ENCODE results near the gene CHRNA7.

The CHRNA7 gene

DNA sequence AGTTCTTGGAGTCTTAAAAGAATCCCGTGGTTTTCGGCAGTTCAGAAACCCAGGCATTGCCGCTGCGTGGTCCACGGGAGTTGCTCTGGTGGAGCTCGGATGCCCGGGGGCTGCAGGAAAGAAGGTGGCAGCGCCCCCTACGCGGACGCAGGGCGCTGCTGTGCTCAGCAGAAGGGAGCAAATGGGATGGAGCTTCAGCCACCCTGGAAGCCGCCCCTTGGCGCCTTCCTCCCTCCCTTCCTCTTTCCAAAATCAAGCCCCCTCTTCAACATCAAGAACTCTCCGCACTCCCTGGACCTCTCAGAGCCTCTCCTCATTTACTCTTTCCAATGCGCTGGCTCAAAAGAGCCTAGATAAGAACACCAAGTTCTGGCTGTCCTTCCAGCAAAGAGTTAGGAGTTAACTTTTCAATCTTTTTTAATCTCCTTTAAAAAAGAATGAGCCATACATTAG lies 880 bp upstream of the CHRNA7 start:
- Histone ChIP-seq H3K27me3 (ENCODE audit: control insufficient read depth in 2 of 2, insufficient read depth in 2 of 2, low read length in 2 of 2) (peaks cover 6 to 13% of the 10 kb centered on the region in 2 donors), H3K27ac (ENCODE audit: low read depth in 2 of 2, low read length in 2 of 2) (no peak overlapping the region)

DNA sequence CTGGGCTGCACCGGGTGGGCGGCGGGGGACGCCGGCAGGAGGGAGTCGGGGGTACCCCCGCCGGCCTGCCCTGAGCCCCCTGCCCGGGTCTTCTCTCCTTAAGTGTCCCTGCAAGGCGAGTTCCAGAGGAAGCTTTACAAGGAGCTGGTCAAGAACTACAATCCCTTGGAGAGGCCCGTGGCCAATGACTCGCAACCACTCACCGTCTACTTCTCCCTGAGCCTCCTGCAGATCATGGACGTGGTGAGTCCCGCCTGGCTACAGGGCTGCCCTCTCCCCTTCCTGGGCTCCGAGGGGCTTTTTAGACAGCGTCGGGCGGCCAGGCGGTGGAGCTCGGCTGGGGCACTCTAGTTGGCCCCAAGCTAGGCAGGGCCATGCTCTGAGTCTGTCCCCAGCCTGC lies 480 bp downstream of the CHRNA7 start:
- Histone ChIP-seq H3K27ac (ENCODE audit: low read depth in 2 of 2, low read length in 2 of 2) (no peak overlapping the region), H3K27me3 (ENCODE audit: control insufficient read depth in 2 of 2, insufficient read depth in 2 of 2, low read length in 2 of 2) (peaks cover 6 to 13% of the 10 kb centered on the region in 2 donors), H3K36me3 (ENCODE audit: control insufficient read depth in 2 of 2, insufficient read depth in 2 of 2, low read length in 2 of 2) (no peaks in the 10 kb centered on the region), H3K4me1 (ENCODE audit: control insufficient read depth in 2 of 2, insufficient read depth in 2 of 2, low read length in 2 of 2) (peaks cover 7 to 11% of the 10 kb centered on the region in 2 donors), H3K9ac (ENCODE audit: low read depth in 1 of 2, low read length in 2 of 2) (peak overlapping the region in 1 of 2 donors; percentile 66), H3K4me3 (ENCODE audit: low read length in 2 of 2) (peak overlapping the region; percentile 48 to 69), H3K9me3 (ENCODE audit: control insufficient read depth in 2 of 2, low read length in 2 of 2) (no peaks in the 10 kb centered on the region)

More for the DNA sequence above, 880 bp upstream of the CHRNA7 start:
- Histone ChIP-seq H3K4me1 (ENCODE audit: control insufficient read depth in 2 of 2, insufficient read depth in 2 of 2, low read length in 2 of 2) (peaks cover 7 to 11% of the 10 kb centered on the region in 2 donors), H3K9ac (ENCODE audit: low read depth in 1 of 2, low read length in 2 of 2) (peak overlapping the region in 1 of 2 donors; percentile 44), H3K9me3 (ENCODE audit: control insufficient read depth in 2 of 2, low read length in 2 of 2) (no peaks in the 10 kb centered on the region), H3K36me3 (ENCODE audit: control insufficient read depth in 2 of 2, insufficient read depth in 2 of 2, low read length in 2 of 2) (no peaks in the 10 kb centered on the region), H3K4me3 (ENCODE audit: low read length in 2 of 2) (peak overlapping the region; percentile 61 to 68)

DNA sequence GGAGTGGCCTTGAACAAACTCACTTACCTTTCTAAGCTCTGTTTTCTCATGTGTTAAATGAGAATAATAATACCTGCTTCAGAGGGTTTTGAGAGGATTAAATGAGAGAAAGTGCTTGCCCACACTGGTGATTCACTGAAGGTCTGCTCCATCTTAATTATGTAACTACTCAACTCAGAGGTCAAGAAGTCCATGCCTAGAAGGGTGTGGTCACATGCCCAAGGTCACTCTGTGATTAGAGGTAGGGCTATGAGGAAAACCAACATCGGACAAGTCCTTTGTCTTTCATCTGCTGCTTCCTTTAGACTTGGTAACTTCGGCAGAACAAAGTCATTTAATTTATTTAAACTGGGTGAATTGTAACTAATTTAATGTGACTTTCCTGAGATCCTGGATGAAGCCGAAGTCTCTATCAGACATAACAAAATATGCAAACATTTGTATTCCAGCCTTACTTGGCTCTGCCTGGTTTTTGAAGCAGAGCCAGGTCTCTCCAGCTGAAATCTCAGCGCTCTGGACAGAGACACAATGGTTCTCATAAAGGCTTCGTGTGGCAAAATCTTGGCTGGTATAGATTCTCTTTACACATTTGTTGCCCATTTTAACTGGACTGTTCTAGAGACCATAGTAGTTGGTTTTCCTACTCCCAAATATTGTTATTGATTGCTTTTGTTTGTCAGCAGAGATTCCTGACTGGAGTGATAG lies 3.0 kb downstream of the CHRNA7 start:
- H3K36me3 ChIP-seq (ENCODE audit: control insufficient read depth in 2 of 2, insufficient read depth in 2 of 2, low read length in 2 of 2), result no peaks in the 10 kb centered on the region
- no peak overlapping the region for H3K4me3 ChIP-seq (ENCODE audit: low read length in 2 of 2)
- H3K9me3 ChIP-seq (ENCODE audit: control insufficient read depth in 2 of 2, low read length in 2 of 2), result no peaks in the 10 kb centered on the region
- H3K9ac ChIP-seq (ENCODE audit: low read depth in 1 of 2, low read length in 2 of 2), result no peak overlapping the region
- H3K27ac ChIP-seq (ENCODE audit: low read depth in 2 of 2, low read length in 2 of 2), result no peak overlapping the region
- peaks cover 7 to 11% of the 10 kb centered on the region in 2 donors for H3K4me1 ChIP-seq (ENCODE audit: control insufficient read depth in 2 of 2, insufficient read depth in 2 of 2, low read length in 2 of 2)
- H3K27me3 ChIP-seq (ENCODE audit: control insufficient read depth in 2 of 2, insufficient read depth in 2 of 2, low read length in 2 of 2), result peaks cover 6 to 13% of the 10 kb centered on the region in 2 donors

DNA sequence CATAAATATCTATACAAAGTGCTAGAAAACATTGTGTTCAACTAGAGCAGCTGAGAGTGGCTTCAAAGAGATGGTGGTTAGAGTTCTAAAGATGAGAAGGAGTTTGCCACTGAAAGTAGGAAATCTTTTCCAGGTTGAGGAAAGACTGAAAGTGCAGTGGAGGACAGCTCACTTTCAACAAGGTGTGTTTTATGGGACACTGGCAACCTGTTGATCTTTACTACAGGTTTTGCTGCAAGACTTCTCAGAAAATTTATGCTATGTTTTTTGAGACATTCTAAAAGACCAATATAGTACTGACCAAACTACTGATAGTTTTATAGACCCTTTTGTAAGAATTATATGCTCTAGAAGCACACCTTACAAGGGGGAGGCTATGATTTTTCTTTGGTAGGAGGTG lies 3.8 kb downstream of the CHRNA7 start:
- Histone ChIP-seq H3K27me3 (ENCODE audit: control insufficient read depth in 2 of 2, insufficient read depth in 2 of 2, low read length in 2 of 2) (peaks cover 4 to 5% of the 10 kb centered on the region in 2 donors), H3K4me1 (ENCODE audit: control insufficient read depth in 2 of 2, insufficient read depth in 2 of 2, low read length in 2 of 2) (peaks cover 7 to 11% of the 10 kb centered on the region in 2 donors), H3K9ac (ENCODE audit: low read depth in 1 of 2, low read length in 2 of 2) (no peak overlapping the region)

DNA sequence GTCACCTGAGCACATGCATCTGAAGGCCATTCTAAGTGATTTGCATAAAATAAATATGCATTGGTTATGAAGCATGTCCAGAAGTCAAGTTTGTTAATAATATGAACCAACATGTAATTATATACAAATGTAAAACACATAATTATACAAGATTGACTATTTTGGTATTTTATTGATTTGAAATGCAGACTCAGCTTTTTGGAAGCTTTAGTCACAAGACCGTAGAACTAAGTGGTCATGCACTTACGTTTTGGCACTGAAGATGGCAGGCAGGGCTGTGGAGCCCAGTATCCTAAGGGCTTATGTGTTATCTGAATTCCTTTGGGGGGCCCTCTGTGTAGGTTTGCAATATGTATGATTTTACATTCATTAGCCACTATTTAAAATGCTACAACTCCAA lies 5.0 kb downstream of the CHRNA7 start:
- H3K4me1 ChIP-seq (ENCODE audit: control insufficient read depth in 2 of 2, insufficient read depth in 2 of 2, low read length in 2 of 2), result peaks cover 3 to 7% of the 10 kb centered on the region in 2 donors
- H3K9me3 ChIP-seq (ENCODE audit: control insufficient read depth in 2 of 2, low read length in 2 of 2), result no peaks in the 10 kb centered on the region
- H3K9ac ChIP-seq (ENCODE audit: low read depth in 1 of 2, low read length in 2 of 2), result no peak overlapping the region
- H3K27me3 ChIP-seq (ENCODE audit: control insufficient read depth in 2 of 2, insufficient read depth in 2 of 2, low read length in 2 of 2), result peaks cover 0 to 3% of the 10 kb centered on the region in 2 donors
- no peak overlapping the region for H3K27ac ChIP-seq (ENCODE audit: low read depth in 2 of 2, low read length in 2 of 2)
- no peaks in the 10 kb centered on the region for H3K36me3 ChIP-seq (ENCODE audit: control insufficient read depth in 2 of 2, insufficient read depth in 2 of 2, low read length in 2 of 2)
- no peak overlapping the region for H3K4me3 ChIP-seq (ENCODE audit: low read length in 2 of 2)

More for the DNA sequence above, 3.8 kb downstream of the CHRNA7 start:
- Histone ChIP-seq H3K4me3 (ENCODE audit: low read length in 2 of 2) (no peak overlapping the region), H3K9me3 (ENCODE audit: control insufficient read depth in 2 of 2, low read length in 2 of 2) (no peaks in the 10 kb centered on the region), H3K27ac (ENCODE audit: low read depth in 2 of 2, low read length in 2 of 2) (no peak overlapping the region), H3K36me3 (ENCODE audit: control insufficient read depth in 2 of 2, insufficient read depth in 2 of 2, low read length in 2 of 2) (no peaks in the 10 kb centered on the region)

DNA sequence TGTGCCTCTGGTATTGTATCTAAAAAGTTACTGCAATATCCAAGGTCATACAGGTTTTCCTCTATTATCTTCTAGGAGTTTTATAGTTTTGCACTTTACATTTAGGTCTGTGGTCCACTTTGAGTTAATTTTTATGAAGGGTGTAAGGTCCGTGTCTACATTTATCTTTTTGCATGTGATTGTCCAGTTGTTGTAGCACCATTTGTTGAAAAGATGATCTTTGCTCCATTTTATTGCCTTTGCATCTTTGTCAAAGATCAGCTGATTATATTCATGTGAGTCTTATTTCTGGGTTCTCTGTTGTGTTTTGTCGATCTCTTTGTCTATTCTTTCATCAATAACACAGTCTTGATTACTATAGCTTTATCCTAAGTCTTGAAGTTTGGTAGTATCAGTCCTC lies 6.7 kb downstream of the CHRNA7 start:
- H3K9me3 ChIP-seq (ENCODE audit: control insufficient read depth in 2 of 2, low read length in 2 of 2), result no peaks in the 10 kb centered on the region
- peaks cover 0 to 3% of the 10 kb centered on the region in 2 donors for H3K4me1 ChIP-seq (ENCODE audit: control insufficient read depth in 2 of 2, insufficient read depth in 2 of 2, low read length in 2 of 2)
- no peak overlapping the region for H3K27ac ChIP-seq (ENCODE audit: low read depth in 2 of 2, low read length in 2 of 2)
- H3K36me3 ChIP-seq (ENCODE audit: control insufficient read depth in 2 of 2, insufficient read depth in 2 of 2, low read length in 2 of 2), result no peaks in the 10 kb centered on the region
- no peak overlapping the region for H3K9ac ChIP-seq (ENCODE audit: low read depth in 1 of 2, low read length in 2 of 2)
- H3K27me3 ChIP-seq (ENCODE audit: control insufficient read depth in 2 of 2, insufficient read depth in 2 of 2, low read length in 2 of 2), result no peaks in the 10 kb centered on the region
- H3K4me3 ChIP-seq (ENCODE audit: low read length in 2 of 2), result no peak overlapping the region

DNA sequence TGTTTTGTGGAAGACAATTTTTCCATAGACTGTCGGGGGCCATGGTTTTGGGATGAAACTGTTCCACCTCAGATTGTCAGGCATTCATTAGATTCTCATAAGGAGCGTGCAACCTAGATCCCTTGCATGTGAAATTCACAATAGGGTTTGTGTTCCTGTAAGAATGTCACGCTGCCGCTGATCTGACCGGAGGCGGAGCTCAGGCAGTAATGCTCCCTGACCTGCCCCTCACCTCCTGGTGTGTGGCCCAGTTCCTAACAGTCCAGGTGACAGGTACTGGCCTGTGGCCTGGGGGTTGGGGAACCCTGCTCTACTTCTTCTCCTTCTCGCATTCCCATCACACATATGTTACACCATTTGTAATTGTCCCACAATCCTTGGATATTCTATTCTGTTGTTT lies 11.0 kb downstream of the CHRNA7 start:
- H3K27me3 ChIP-seq (ENCODE audit: control insufficient read depth in 2 of 2, insufficient read depth in 2 of 2, low read length in 2 of 2), result no peaks in the 10 kb centered on the region
- H3K27ac ChIP-seq (ENCODE audit: low read depth in 2 of 2, low read length in 2 of 2), result no peak overlapping the region
- no peak overlapping the region for H3K9ac ChIP-seq (ENCODE audit: low read depth in 1 of 2, low read length in 2 of 2)
- H3K4me3 ChIP-seq (ENCODE audit: low read length in 2 of 2), result no peak overlapping the region
- H3K36me3 ChIP-seq (ENCODE audit: control insufficient read depth in 2 of 2, insufficient read depth in 2 of 2, low read length in 2 of 2), result no peaks in the 10 kb centered on the region
- H3K4me1 ChIP-seq (ENCODE audit: control insufficient read depth in 2 of 2, insufficient read depth in 2 of 2, low read length in 2 of 2), result peaks cover 3 to 5% of the 10 kb centered on the region in 2 donors
- H3K9me3 ChIP-seq (ENCODE audit: control insufficient read depth in 2 of 2, low read length in 2 of 2), result no peaks in the 10 kb centered on the region

DNA sequence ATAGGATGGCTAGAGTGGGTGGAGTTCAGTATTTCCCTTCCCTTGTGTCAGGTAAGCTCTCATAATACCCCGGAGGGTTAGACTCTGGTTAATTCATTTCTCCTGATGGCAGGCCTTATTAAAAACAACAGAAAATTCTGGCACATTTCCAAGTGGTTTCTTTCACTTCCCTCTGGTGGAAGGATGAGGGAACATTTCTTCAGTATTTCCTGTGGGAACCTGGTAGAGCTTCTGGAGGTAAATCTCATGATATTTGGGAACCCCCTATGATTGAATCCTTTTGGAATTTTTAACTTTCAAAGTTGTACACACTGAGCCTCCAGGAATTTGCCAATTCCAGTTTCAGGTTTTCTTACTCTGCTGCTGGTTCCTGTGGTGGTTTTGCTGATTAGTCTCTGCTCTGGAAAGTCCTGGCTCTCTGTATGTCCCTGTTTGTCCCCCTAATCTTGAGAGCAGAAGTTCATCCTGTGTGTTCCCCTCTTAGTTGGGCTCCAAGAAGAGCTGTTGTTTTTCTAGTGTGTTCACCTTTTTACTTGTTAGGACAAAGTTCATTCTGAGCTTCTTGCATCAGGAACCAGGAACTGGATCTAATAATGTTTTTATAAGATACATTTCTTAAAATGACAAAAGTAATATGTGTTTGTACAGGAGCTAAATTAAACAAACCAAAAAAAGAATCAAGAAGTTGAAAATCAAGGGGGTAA lies 12.1 kb downstream of the CHRNA7 start:
- Histone ChIP-seq H3K27ac (ENCODE audit: low read depth in 2 of 2, low read length in 2 of 2) (no peak overlapping the region), H3K9ac (ENCODE audit: low read depth in 1 of 2, low read length in 2 of 2) (no peak overlapping the region), H3K4me1 (ENCODE audit: control insufficient read depth in 2 of 2, insufficient read depth in 2 of 2, low read length in 2 of 2) (peaks cover 3 to 5% of the 10 kb centered on the region in 2 donors), H3K9me3 (ENCODE audit: control insufficient read depth in 2 of 2, low read length in 2 of 2) (no peaks in the 10 kb centered on the region), H3K4me3 (ENCODE audit: low read length in 2 of 2) (peak overlapping the region in 1 of 2 donors; percentile 27), H3K36me3 (ENCODE audit: control insufficient read depth in 2 of 2, insufficient read depth in 2 of 2, low read length in 2 of 2) (no peaks in the 10 kb centered on the region), H3K27me3 (ENCODE audit: control insufficient read depth in 2 of 2, insufficient read depth in 2 of 2, low read length in 2 of 2) (no peaks in the 10 kb centered on the region)

DNA sequence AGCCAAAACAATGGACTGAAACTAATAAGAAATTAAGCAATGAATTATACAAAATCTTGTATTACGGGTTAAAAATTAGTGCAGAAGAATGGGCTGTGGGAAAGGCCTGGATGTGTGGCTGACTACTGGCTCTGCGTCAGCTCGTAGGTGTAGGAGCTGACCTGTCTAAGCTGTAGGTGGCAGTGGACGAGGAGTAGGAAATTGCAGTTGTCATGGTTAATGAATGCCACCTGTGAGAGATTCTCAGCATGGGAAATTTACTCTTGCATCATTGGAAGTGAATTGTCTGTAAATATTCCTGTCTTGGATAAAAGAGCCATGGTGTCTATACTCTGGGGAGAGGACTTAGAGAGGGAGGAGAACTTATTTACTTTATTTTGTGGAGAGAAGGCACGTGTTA lies 23.4 kb downstream of the CHRNA7 start:
- no peaks in the 10 kb centered on the region for H3K9me3 ChIP-seq (ENCODE audit: control insufficient read depth in 2 of 2, low read length in 2 of 2)
- H3K27me3 ChIP-seq (ENCODE audit: control insufficient read depth in 2 of 2, insufficient read depth in 2 of 2, low read length in 2 of 2), result no peaks in the 10 kb centered on the region
- no peak overlapping the region for H3K27ac ChIP-seq (ENCODE audit: low read depth in 2 of 2, low read length in 2 of 2)
- no peaks in the 10 kb centered on the region for H3K36me3 ChIP-seq (ENCODE audit: control insufficient read depth in 2 of 2, insufficient read depth in 2 of 2, low read length in 2 of 2)
- no peaks in the 10 kb centered on the region for H3K4me1 ChIP-seq (ENCODE audit: control insufficient read depth in 2 of 2, insufficient read depth in 2 of 2, low read length in 2 of 2)
- no peak overlapping the region for H3K4me3 ChIP-seq (ENCODE audit: low read length in 2 of 2)
- no peak overlapping the region for H3K9ac ChIP-seq (ENCODE audit: low read depth in 1 of 2, low read length in 2 of 2)

DNA sequence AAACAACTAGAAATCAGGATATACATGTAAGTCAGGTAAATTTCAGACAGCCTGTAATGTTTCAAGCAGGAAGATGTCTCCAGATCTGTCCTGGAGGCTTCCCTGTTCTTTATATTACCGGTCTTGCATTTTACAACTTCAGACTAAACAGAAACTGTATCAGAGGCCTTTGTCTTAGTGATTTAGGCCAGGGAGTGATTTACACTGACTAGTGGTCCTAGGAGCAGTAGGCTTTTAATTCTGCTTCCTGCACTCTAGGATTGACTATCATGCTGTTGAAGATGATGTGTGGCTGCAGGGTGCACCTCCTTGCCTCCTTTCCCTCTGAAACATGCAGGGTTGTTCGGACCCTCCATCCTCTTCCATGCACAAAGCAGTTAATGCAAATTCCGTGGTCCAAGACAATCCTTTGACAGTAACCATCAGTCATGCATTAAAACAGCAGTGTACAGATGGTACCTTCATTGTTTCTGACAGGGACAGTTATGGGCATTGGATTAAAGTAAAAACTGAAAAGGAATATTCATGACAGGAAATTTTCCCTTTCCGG lies 27.6 kb downstream of the CHRNA7 start:
- no peaks in the 10 kb centered on the region for H3K4me1 ChIP-seq (ENCODE audit: control insufficient read depth in 2 of 2, insufficient read depth in 2 of 2, low read length in 2 of 2)
- no peak overlapping the region for H3K27ac ChIP-seq (ENCODE audit: low read depth in 2 of 2, low read length in 2 of 2)
- H3K27me3 ChIP-seq (ENCODE audit: control insufficient read depth in 2 of 2, insufficient read depth in 2 of 2, low read length in 2 of 2), result no peaks in the 10 kb centered on the region
- H3K9ac ChIP-seq (ENCODE audit: low read depth in 1 of 2, low read length in 2 of 2), result no peak overlapping the region
- H3K9me3 ChIP-seq (ENCODE audit: control insufficient read depth in 2 of 2, low read length in 2 of 2), result no peaks in the 10 kb centered on the region
- H3K4me3 ChIP-seq (ENCODE audit: low read length in 2 of 2), result no peak overlapping the region
- no peaks in the 10 kb centered on the region for H3K36me3 ChIP-seq (ENCODE audit: control insufficient read depth in 2 of 2, insufficient read depth in 2 of 2, low read length in 2 of 2)

Data from mucosa of rectum (tissue), 2 donors.